Muscle of leg (tissue), 11 donors: ENCODE data around the gene GABRB1. TPM values are rescaled to one million over a fixed set of nuclear protein-coding genes. Genes with fewer than 3 reads are reported as not detected.

Source experiments
- DNase-seq: peaks from one replicate; pipeline ENCODE4 v3.0.0; 2013
- H3K27ac ChIP-seq: one replicate; pipeline ENCODE4 v1.5.1; 2013; ENCODE audit warnings: mild to moderate bottlenecking, low read length, control low read depth
- H3K27me3 ChIP-seq: one replicate; pipeline ENCODE4 v1.6.1; 2013; ENCODE audit warnings: low read length; ENCODE audit not compliant: control insufficient read depth, insufficient read depth
- H3K36me3 ChIP-seq: one replicate; pipeline ENCODE4 v1.6.1; 2013; ENCODE audit warnings: low read length; ENCODE audit not compliant: control insufficient read depth, insufficient read depth
- H3K4me1 ChIP-seq: one replicate; pipeline ENCODE4 v1.6.1; 2013; ENCODE audit warnings: low read length; ENCODE audit not compliant: control insufficient read depth, insufficient read depth
- H3K4me3 ChIP-seq: one replicate; pipeline ENCODE4 v1.5.1; 2013; ENCODE audit warnings: low read length, control low read depth
- H3K9me3 ChIP-seq: replicated peaks from 2 replicates; pipeline ENCODE4 v1.6.1; 2013; ENCODE audit warnings: low read depth, low read length; ENCODE audit not compliant: control insufficient read depth
- WGBS: methylation state at CpG from one replicate; pipeline ENCODE4 v1.1.5; 2013; ENCODE audit warnings: missing lambda C conversion rate; ENCODE audit not compliant: insufficient coverage; 5-methylcytosine and 5-hydroxymethylcytosine counted together
- polyA plus RNA-seq, 8 donors: library from polyadenylated mRNA; unstranded; fragments of 120-200 nt; gene quantifications; one replicate each; pipeline versions ENCODE4 v1.2.1 to v1.2.3, GENCODE V29; 2013; ENCODE audit warnings: inconsistent platforms in 1 of 8, low replicate concordance in 1 of 8; ENCODE audit not compliant: insufficient read length in 8 of 8, insufficient read depth in 1 of 8
- total RNA-seq: library from RNA; stranded (reverse); fragments of 120-200 nt; gene quantifications from one replicate; pipeline ENCODE4 v1.2.4, GENCODE V29; 2013

Gene GABRB1
- total and polyA plus RNA-seq, 9 donors, result 0.12 to 0.26 (median 0.14) TPM; not detected in 6

DNA sequence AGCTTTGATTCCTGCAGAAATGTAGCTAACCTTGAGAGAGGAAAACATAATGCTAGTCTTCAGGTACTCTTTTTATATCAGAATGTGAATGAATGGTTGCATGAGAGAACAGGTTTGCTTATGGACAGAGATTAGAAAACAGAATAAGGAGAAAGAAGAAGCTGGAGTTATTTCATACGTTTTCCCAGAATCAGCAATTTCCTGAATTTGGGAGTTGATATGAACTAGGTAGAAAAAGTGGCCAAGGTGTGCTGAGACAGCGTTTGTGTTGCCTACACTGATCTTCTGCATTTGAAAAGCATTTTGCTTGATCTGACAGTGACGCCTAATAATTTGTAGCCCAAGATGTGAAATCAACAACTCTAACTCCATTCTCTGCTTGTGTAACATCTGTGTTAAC is 12.5 kb downstream of the GABRB1 start:
- no peaks in the 10 kb centered on the region for H3K36me3 ChIP-seq
- H3K4me1 ChIP-seq, result no peaks in the 10 kb centered on the region
- no peaks in the 10 kb centered on the region for H3K9me3 ChIP-seq
- DNase-seq, result no peak
- H3K27me3 ChIP-seq, result no peaks in the 10 kb centered on the region
- H3K27ac ChIP-seq, result no peak overlapping the region
- WGBS, result 80% methylated on average over 1 of the region's 3 CpGs
- H3K4me3 ChIP-seq, result no peak overlapping the region

GRCh38 chr4:47045261-47045660 is 13.9 kb downstream of the GABRB1 start:
- Histone ChIP-seq H3K27ac (no peak overlapping the region), H3K4me3 (no peak overlapping the region), H3K4me1 (no peaks in the 10 kb centered on the region), H3K9me3 (no peaks in the 10 kb centered on the region), H3K36me3 (no peaks in the 10 kb centered on the region), H3K27me3 (no peaks in the 10 kb centered on the region)
- no CpG with 5 or more reads among the region's 1 CpG for WGBS
- DNase-seq, result no peak

GRCh38 chr4:47049347-47049746 is 18.0 kb downstream of the GABRB1 start:
- no peak overlapping the region for H3K4me3 ChIP-seq
- no peak overlapping the region for H3K27ac ChIP-seq
- no CpG with 5 or more reads among the region's 3 CpGs for WGBS
- no peak for DNase-seq
- no peaks in the 10 kb centered on the region for H3K36me3 ChIP-seq
- H3K4me1 ChIP-seq, result no peaks in the 10 kb centered on the region
- no peaks in the 10 kb centered on the region for H3K27me3 ChIP-seq
- H3K9me3 ChIP-seq, result peaks cover 2% of the 10 kb centered on the region

DNA sequence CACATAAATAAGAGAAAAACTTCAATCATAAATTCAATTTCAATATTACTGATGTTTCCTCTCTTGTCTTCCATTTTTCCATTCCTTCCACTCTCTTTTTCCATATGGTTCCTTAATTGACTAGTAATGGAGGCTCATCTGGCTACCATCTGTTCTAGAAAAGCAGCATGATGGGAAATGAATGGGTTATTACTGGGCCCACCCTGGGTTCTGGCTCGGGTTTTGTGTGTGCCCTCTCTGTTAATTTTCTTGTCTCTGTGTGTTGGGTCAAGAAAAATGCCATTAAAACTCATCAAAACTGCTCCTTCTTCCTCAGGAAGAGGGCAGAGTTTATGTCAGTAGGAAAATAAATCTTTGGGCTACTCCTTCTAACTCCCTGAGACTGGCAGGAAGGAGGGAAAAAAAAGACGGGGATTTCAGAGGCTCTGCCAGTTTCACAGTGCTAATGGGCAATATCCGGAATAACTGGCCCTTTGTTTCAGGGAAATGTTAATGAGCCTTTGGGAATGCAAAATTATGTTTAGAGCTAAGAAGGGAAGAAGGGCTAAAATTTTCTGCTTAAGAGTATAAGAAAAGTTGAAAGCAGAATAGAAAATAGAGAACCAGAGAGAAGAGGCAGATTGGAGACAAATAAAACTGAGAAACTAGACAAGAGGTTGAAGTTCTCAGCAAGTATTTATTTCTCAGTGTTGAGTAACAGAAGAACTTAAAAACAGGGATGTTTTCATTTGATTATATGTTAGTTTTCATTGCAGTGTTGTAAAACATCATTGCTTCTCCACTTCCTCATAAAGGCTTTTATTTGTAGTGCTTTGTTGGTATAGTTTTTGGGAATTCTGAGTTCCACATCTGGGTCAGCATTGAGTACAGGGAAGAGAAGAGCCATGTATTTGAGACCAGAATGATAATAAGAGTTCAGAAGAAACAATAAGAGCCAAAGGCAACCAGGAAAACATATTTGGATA is 19.7 kb downstream of the GABRB1 start:
- Histone ChIP-seq H3K27ac (no peak overlapping the region), H3K4me3 (no peak overlapping the region), H3K4me1 (no peaks in the 10 kb centered on the region), H3K36me3 (no peaks in the 10 kb centered on the region), H3K9me3 (peaks cover 2% of the 10 kb centered on the region), H3K27me3 (no peaks in the 10 kb centered on the region)
- 9% methylated on average over 2 of the region's 3 CpGs for WGBS
- DNase-seq, result no peak

DNA sequence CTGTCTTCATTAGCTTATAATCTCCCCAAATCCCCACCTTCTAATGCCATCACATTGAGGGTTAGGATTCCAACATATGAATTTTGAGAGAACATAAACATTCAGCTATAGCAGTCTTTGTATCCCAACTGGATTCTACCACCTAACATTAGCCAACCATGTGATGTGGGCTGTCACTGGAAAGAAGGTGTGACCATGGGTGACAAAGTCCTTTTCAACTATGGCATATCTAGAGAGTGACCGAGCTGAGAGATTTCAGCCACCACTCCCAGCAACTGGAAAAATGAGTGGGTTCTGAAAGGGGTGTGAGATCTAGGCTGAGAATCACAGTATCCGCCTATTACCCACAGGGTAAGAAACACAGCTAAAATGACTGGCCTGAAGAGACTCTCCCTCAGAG is 22.1 kb downstream of the GABRB1 start:
- Histone ChIP-seq H3K36me3 (no peaks in the 10 kb centered on the region), H3K27ac (no peak overlapping the region), H3K4me1 (no peaks in the 10 kb centered on the region), H3K4me3 (no peak overlapping the region), H3K9me3 (peaks cover 2% of the 10 kb centered on the region), H3K27me3 (no peaks in the 10 kb centered on the region)
- DNase-seq, result no peak
- no CpG with 5 or more reads among the region's 2 CpGs for WGBS

GRCh38 chr4:47054130-47054529 is 22.8 kb downstream of the GABRB1 start:
- no peak for DNase-seq
- H3K27me3 ChIP-seq, result no peaks in the 10 kb centered on the region
- H3K9me3 ChIP-seq, result peaks cover 2% of the 10 kb centered on the region
- H3K27ac ChIP-seq, result no peak overlapping the region
- H3K36me3 ChIP-seq, result no peaks in the 10 kb centered on the region
- no peak overlapping the region for H3K4me3 ChIP-seq
- 83% methylated on average over 1 of the region's 3 CpGs for WGBS
- H3K4me1 ChIP-seq, result no peaks in the 10 kb centered on the region

GRCh38 chr4:47057991-47058390 is 26.6 kb downstream of the GABRB1 start:
- no peak overlapping the region for H3K4me3 ChIP-seq
- H3K27me3 ChIP-seq, result no peaks in the 10 kb centered on the region
- DNase-seq, result no peak
- WGBS, result no CpG with 5 or more reads among the region's 2 CpGs
- H3K27ac ChIP-seq, result no peak overlapping the region
- H3K36me3 ChIP-seq, result no peaks in the 10 kb centered on the region
- no peaks in the 10 kb centered on the region for H3K4me1 ChIP-seq
- H3K9me3 ChIP-seq, result no peaks in the 10 kb centered on the region

DNA sequence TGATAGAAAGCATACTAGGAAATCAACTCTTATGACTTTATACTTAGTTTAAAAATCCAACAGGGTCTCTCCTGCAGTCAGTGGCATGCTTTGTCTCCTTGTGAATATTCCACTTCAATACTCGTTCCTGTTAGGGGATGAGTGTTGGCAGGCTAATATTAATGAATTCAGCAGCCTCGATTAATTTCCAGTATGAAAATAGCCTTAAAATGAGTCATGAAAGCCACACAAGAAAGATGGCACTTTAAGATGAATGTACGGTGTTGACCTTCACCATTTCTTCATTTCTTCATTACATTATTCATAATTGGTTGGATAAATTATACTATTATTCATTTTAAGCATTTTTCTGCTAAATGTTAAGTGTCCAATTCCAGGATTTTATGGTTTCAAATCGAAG is 29.2 kb downstream of the GABRB1 start:
- WGBS, result no CpG with 5 or more reads among the region's 4 CpGs
- Histone ChIP-seq H3K4me1 (no peaks in the 10 kb centered on the region), H3K27ac (no peak overlapping the region), H3K36me3 (no peaks in the 10 kb centered on the region), H3K9me3 (no peaks in the 10 kb centered on the region), H3K4me3 (no peak overlapping the region), H3K27me3 (no peaks in the 10 kb centered on the region)
- DNase-seq, result peak; percentile 19

DNA sequence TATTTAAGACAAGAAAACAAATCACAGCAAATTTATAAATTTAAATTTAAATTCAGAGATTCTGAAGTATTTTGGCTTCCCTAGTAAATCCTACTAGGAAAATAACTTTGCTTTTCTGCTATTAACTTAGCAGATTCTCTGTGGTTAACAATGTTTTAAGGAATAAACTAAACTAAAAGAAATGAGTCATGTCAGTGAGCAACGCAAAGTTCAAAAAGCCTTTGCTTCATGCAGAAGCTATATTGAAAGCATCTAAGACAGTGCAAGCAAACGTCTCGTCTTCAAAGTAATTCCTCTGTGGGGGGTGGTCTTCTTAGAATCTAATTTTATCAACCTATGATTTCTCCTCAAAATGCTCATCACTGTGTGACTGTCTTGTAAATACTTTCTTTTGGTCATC is 30.1 kb downstream of the GABRB1 start:
- Histone ChIP-seq H3K4me3 (no peak overlapping the region), H3K27ac (no peak overlapping the region), H3K36me3 (no peaks in the 10 kb centered on the region), H3K27me3 (no peaks in the 10 kb centered on the region), H3K4me1 (no peaks in the 10 kb centered on the region), H3K9me3 (no peaks in the 10 kb centered on the region)
- DNase-seq, result no peak
- no CpG with 5 or more reads among the region's 3 CpGs for WGBS

DNA sequence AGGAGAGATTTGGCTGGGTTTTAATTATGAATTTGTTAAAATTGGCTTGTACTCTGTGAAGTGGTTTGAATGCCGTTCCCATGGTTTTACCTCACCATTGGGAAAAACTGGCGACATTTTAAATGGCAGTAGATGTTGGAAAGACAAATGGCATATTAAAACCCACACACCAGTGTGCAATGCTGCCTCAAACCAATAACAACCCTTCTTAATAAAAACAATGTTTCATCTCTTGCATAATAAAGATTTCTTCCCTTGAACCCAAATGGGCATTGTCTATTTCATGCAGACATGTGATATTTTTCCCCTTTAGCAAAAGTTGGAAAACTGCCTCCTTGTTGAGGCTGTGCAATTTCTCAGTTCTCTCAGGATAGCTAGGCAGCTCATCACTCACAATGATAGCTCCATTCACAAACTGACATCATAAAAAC is 33.7 kb downstream of the GABRB1 start:
- H3K9me3 ChIP-seq, result no peaks in the 10 kb centered on the region
- no peak for DNase-seq
- no CpG with 5 or more reads among the region's 2 CpGs for WGBS

More for the DNA sequence above, 33.7 kb downstream of the GABRB1 start:
- Histone ChIP-seq H3K4me1 (no peaks in the 10 kb centered on the region), H3K27me3 (no peaks in the 10 kb centered on the region), H3K36me3 (no peaks in the 10 kb centered on the region), H3K27ac (no peak overlapping the region), H3K4me3 (no peak overlapping the region)
